Measurements from ENCODE around the gene STRN3.

- no peak for TF ChIP-seq EZH2 (IDR thresholded peaks at IDR 0.05; ENCODE audit: low read depth, low read length, severe bottlenecking)
- TF ChIP-seq, protein P1, sequence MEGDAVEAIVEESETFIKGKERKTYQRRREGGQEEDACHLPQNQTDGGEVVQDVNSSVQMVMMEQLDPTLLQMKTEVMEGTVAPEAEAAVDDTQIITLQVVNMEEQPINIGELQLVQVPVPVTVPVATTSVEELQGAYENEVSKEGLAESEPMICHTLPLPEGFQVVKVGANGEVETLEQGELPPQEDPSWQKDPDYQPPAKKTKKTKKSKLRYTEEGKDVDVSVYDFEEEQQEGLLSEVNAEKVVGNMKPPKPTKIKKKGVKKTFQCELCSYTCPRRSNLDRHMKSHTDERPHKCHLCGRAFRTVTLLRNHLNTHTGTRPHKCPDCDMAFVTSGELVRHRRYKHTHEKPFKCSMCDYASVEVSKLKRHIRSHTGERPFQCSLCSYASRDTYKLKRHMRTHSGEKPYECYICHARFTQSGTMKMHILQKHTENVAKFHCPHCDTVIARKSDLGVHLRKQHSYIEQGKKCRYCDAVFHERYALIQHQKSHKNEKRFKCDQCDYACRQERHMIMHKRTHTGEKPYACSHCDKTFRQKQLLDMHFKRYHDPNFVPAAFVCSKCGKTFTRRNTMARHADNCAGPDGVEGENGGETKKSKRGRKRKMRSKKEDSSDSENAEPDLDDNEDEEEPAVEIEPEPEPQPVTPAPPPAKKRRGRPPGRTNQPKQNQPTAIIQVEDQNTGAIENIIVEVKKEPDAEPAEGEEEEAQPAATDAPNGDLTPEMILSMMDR (IDR thresholded peaks at IDR 0.05; ENCODE audit: control extremely low read depth in 1 of 3, insufficient read depth in 1 of 3, low read depth in 1 of 3, low read length in 3 of 3) = no peak
- no peak for TF ChIP-seq PHF8 (conservative IDR thresholded peaks at IDR 0.05; ENCODE audit: low read depth, low read length)
Measured at GRCh38 chr14:30940886-30941285, 85.3 kb downstream of the STRN3 start.

Measured in H1 (cell line).